GM18909 (cell line): Measurements from ENCODE around the gene CCDC32.

Source experiments
- ATAC-seq: cut with Tn5 transposase; IDR thresholded peaks from one replicate; pipeline ENCODE4 v1.9.1; 2021; ENCODE audit warnings: mild to moderate bottlenecking; ENCODE audit not compliant: unreplicated experiment, poor library complexity

Gene CCDC32

GRCh38 chr15:40525855-40526254 is 39.0 kb downstream of the CCDC32 start:
- ATAC-seq, result no peak

GRCh38 chr15:40523611-40524010 is 41.2 kb downstream of the CCDC32 start:
- ATAC-seq, result no peak

GRCh38 chr15:40516322-40516721 is 48.5 kb downstream of the CCDC32 start:
- ATAC-seq, result no peak

GRCh38 chr15:40513609-40514008 is 51.2 kb downstream of the CCDC32 start:
- ATAC-seq, result no peak

GRCh38 chr15:40512440-40512839 is 52.4 kb downstream of the CCDC32 start:
- ATAC-seq, result no peak

- ATAC-seq, result peak; percentile 53
Measured at GRCh38 chr15:40511472-40512133, 53.2 kb downstream of the CCDC32 start.

GRCh38 chr15:40511093-40511471 is 53.8 kb downstream of the CCDC32 start:
- peak; percentile 54 for ATAC-seq

DNA sequence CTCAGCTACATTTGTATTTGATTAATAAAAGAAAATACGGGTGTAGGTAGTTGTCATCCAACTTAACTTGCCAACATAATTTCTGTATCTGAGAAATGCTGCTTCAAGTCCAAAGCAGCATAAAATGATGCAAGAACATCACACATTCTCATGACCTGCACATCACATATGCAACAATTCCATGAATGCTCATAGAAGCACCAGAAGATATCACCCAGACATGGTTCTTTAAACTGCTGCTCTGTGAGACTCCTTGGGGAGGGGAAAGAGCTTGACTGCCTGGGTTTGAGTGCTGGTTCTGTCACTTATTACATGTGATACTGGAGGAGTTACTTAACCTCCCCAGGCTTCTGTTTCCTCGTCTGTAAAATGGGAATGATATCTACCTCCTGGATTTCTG is 54.6 kb downstream of the CCDC32 start:
- no peak for ATAC-seq

- no peak for ATAC-seq
Measured at GRCh38 chr15:40508216-40508615, 56.6 kb downstream of the CCDC32 start.

GRCh38 chr15:40506964-40507571 is 57.8 kb downstream of the CCDC32 start:
- ATAC-seq, result peak; percentile 46
